Activated gamma-delta T cell treated with anti-CD3 and anti-CD28 coated beads, Interleukin-2, amount 50 U/mL, for 16 hours (primary cell): ENCODE data around the gene DDA1.
"Not testable (repeated sequence)": the region's sequence is repeated elsewhere in the genome, so short reads cannot be mapped to it uniquely, and the experiment has no call there.

Source experiments
- DNase-seq: peaks from one replicate; pipeline ENCODE4 v3.0.0-alpha.2; 2020; ENCODE audit warnings: low read depth

The DDA1 gene

DNA sequence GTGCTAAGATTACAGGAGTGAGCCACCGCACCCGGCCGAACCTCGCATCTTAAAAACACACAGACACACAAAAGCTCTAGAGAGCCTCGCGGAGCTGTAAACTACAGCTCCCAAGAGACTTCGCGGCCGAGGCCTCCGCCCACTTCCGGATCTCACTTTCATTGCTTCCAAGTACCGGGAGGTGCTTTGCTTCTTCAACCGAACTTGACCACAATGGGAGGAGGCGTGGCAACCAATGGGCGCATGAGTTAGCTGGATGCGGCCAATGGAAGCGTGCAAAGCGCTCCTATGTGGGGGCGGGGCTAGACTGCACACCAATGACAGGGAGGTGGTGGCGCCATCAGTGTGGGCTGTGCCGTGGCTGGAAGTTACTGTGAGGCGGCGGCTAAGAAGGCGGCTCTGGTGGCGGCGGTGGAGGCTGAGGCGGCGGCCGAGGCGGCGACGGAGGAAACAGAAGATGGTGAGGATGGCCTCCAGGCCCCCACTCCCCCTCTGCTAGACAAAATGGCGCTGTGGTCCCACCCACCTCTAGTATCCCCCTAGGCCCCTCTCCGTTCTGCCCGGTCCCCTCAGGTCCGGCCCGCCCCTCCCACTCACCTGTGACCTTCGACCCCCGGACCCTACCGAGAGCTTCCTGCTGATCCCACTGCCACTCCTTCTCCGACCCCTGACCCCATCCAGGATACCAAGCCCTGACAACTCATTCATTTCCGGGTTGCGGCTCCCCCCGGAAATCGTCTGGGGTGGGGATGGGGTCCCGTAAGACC is at the start of gene DDA1:
Gene DDA1 (plus strand): TSS at position 366 of the 767 bp plus-strand sequence. CDS start 92 bp downstream, at position 458.
- peak; percentile 99 for DNase-seq

DNA sequence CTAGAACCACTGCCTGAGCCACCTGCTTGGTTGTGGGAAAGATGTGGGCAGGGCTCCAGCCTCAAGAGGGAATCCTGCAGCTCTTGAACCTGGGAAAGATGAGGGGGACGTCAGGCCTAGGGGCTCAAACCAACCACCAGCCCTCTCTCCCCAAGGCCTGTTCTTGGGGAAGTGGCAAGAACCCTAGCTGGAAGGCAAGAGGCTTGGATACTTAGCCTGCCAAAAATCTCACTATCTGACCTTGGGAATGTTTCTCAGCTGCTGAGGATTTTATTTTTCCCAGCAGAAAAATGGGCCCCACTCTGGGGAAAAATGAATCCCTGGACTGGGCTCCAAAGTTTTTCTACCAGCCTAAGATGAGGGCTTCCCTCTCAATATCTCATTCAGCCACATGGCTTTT is 49.4 kb upstream of the DDA1 start:
- DNase-seq = no peak

DNA sequence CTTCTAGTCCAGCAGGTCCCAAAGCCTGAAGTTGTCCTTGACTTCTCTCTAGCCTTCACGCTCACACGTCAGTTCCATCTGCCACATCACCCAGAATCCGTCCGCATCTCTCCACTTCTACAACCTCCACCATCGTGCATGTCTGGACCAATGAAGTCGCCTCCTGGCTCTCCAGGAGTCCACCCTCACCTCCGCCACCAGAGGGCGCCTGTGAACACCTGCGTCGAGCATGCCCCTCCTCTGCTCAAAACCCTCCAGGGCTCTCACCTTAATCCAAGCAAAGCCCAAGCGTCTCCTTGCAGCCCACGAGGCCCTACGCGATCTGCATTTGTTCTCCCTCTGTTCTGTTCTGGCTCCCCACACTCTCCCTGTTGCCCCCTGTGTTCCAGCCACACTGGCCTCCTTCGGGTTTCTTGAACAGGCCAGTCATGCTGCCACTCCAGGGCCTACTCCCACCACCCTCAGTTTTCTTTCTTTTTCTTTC is 48.5 kb upstream of the DDA1 start:
- peak; percentile 83 for DNase-seq

DNA sequence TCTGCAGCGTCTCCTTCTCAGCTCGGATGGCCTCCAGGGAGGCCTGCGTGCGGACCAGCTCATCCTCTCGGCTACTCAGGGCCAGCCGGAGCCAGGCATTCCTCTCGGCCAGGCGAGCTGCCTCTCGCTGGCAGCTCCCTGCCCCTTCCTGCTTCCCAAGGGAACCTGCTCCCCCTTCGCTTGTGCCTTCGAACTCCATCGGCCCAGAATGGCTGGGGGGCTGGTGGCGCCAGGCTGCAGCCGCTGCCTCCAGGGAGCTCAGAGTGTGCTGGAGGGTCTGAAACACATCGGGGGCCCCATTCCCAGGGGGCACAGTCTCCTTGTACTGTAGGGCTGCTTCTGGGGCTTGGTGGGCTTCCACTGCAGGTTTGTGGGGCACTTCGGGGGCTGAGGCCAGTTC is 46.8 kb upstream of the DDA1 start:
- no peak for DNase-seq

DNA sequence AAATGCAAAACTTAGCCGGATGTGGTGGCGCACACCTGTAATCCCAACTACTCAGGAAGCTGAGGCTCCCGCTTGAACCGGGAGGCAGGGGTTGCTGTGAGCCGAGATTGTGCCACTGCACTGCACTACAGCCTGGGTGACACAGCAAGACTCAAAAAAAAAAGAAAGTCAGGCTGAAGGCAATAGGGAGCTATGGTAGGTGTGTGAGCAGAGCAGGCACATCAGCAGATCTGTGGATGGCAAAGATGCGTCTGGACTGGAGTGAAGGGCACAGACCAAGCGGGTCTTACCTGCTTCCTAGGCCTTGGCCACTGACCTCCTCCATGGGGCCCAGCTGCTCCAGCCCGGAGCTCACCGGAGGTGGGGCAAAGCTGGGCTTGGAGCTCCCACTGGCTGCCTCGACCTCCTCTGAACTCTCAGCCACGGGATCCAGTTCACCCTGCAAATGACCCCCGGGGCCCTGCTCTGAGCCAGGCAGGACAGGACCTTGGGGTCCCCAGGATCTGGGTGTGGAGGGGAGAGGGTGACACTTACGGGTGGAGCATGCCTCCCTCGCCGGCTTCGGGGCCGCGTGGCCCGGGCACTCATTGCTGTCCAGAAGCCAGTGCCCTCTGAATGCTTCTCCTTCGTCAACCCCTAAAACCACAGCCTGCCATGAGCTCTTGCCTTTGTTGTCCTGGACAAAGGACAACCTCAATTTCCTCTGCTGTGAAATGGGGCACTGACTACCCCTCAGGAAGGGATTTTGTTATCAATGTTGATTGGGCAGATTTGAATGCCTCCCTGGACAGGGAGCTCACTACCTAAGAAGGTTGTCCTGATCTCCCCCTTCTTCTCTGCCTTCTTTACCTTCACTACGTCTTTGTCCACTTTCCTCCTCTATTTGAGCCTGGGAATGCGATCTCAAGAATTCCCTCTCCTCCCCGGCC is 45.4 kb upstream of the DDA1 start:
- DNase-seq = no peak

DNA sequence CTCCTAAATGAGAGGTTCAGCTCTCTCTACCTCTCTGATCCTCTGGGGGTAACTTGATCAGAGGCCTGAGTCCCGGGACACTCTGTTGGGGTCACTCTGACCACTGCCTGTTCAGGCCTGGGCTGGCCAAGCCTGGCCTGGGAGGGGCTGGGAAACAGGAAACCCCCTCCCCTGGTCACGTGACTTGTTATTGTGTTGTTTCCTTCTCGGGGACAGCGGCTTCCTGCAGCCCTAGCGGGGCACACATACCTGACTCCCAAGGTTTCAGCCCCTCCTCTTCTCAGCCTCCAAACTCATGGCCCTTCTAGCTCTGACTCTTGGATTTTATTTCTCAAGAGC is 44.8 kb upstream of the DDA1 start, which contains the start of gene USHBP1:
Gene USHBP1 (minus strand): TSS at position 105 of the 339 bp plus-strand sequence. CDS start 446 bp downstream, outside the sequence.
- DNase-seq = no peak

DNA sequence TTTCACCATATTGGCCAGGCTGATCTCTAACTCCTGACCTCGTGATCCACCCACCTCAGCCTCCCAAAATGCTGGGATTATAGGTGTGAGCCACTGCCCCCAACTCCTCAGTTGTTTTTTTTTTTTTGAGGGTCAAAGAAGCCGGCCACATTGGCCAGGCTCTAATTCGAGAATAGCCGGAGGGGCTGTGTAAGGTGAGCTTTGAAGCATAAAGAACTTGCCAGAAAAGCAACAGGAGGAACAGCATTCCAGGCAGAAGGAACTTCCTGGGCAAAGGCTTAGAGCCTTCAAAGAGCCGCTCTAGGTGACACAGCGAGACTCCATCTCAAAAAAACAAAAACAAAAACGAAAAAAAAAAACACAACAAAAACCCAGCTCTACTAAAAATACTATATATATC is 43.3 kb upstream of the DDA1 start:
- no peak for DNase-seq

DNA sequence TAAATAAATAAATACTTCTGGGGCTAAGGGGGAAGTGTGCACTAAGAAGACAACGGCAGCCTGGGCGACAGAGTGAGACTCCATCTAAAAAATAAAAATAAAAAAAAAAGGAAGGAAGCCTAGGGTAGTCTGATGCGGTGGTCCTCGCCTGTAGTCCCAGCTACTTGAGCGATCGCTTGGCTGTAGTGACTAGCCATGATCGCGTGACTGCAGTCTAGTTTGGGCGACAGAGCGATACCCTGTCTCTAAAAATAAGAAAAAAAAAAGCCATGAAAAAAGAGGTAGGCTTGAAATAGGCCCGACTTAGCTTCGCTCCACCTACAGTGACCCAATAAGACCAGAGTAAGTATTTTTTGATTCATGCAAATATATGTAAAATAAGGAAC is 42.8 kb upstream of the DDA1 start:
- DNase-seq = no peak

DNA sequence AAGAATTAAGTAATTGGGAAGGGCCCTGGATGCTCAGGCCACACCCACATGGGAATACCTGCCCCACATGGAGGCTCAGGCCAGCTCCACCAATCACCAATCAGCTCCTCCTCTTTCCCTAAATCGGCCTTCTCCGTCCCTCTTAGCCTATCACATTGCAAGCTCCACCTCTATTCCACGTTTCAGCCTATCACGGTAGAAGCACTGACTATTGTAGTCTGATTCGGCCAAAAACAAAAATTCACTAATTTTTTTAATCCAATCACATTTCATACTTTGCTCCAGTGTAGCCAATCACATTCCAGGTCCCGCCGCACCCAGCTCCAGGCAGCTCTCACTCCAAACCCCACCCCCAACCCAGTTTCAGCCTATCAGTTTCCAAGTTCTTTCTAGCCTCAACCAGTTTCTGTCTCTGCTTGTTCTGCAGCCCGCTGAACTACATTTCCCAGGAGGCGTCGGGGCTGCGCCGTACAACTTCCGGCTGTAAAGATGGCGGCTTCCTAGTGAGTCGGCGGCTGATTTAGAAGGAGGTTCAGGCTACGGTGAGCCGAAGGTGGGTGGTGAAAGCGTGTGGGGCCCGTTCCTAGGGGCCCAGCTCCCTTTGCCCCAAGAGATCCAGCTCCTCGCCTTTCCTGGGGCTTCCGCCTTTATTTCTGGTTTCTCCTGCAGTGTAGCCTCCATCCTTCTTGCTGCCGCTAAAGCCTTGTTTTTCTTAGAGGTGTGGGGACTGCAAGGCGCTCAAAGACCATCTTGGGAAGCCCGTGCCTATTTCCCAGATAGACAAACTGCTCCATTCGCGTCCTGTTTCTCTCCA is 42.2 kb upstream of the DDA1 start, which contains the start of gene BABAM1:
Gene BABAM1 (plus strand): TSS at position 469 of the 814 bp plus-strand sequence. CDS start 1,364 bp downstream, outside the sequence.
- DNase-seq = peak; percentile 93

DNA sequence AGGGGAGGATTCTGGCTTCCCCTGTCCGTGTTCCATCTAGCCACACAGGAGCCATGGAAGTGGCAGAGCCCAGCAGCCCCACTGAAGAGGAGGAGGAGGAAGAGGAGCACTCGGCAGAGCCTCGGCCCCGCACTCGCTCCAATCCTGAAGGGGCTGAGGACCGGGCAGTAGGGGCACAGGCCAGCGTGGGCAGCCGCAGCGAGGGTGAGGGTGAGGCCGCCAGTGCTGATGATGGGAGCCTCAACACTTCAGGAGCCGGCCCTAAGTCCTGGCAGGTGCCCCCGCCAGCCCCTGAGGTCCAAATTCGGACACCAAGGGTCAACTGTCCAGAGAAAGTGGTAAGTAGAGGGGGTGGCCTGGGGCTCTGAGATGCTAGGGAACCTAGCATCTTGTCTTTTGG is 40.6 kb upstream of the DDA1 start:
- no peak for DNase-seq

DNA sequence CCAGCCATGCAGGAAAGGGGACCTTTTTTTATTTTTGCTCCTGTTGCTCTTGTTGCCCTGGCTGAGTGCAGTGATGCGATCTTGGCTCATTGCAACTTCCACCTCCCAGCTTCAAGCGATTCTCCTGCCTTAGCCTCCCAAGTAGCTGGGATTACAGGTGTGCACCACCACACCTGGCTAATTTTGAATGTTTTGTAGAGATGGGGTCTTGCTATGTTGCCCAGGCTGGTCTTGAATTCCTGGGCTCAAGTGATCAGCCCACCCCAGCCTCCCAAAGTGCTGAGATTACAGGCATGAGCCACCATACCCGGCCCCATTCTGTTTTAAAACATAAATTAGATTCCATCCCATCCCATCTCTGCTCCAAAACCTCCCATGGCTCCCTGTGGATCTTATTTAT is 34.5 kb upstream of the DDA1 start:
- DNase-seq = not testable (repeated sequence)

DNA sequence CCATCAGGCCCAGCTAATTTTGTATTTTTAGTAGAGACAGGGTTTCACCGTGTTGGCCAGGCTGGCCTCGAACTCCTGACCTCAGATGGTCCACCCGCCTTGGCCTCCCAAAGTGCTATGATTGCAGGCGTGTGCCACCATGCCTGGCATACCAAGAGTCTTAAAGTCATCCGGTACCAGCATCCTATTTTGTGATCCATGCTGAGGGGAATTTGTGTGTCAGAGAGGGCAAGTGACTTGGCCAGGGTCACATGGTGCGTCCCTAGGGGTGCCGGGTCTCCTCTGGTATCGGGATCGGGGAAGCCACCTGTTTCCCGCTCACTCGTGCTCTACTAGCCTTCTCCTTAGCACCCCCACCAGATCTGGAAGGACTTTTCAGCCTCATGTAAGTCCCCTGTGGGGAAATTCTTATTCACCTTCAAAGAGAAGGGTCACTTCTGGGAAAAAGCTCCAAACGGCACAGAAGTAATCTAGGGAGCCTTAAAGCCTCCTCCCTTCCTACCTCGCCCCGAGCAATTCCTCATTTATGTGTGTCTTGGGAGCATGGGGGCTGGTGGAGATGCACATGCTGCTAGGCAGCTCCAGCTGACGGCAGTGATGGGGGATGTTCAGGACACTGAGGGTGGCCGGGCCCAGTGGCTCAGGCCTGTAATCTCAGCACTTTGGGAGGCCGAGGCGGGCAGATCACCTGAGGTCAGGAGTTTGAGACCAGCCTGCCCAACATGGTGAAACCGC is 33.8 kb upstream of the DDA1 start:
- no peak for DNase-seq

DNA sequence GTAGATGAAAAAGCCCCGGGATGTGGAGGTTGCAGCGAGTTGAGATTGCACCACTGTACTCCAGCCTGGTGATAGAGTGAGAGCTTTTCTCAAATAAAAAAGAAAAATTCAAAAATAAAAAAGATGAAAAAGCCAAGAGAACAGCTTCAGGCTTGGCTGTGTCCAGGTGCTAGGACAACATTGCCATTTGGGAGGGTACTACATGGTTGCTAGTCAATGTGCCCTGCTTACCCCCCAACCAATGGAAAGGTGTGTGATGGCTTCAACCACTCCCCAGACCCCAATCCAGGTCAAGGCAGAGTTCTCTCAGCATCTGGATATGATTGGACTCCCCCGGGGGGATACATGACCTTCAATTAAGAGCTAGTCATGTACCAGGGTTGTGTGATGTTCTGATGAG is 29.9 kb upstream of the DDA1 start:
- no peak for DNase-seq

DNA sequence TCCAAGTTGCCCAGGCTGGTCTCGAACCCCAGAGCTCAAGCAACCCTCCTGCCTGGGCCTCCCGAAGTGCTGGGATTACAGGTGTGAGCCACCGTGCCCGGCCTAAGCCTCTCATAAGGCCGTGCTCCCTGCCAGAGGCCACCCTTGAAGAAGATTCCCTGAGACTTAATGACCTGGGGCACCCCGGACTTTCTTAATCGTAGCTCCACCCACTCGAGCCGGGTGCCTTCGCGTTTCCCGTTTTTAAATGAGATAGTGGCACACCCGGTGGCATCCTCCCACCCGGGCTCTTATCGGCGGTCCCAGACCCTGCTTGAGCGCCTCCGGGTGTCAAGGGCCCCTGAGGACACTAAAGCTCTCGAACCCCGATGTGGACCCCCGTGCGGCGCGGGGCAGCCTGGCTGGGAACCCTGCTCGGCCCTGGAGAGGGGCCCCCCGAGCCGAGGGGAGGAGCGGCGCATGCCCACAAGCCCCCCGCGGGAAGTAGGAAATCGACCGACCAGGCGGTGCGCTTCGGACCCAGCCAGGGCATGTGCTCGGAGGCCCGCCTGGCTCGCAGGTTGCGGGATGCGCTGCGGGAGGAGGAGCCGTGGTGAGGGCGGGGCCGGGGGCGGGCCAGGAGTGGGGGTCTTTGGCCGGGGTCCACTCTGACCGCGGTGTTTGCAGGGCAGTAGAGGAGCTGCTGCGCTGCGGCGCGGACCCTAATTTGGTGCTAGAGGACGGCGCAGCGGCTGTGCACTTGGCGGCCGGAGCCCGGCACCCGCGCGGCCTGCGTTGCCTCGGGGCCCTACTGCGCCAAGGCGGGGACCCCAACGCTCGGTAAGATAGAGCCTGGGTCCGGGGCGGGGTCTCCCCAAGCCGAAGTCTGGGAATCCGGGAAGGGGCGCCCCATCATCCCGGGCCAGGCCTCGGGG is 27.7 kb upstream of the DDA1 start, which contains the start of gene ANKLE1:
Gene ANKLE1 (plus strand): TSS at position 511 of the 914 bp plus-strand sequence. CDS start 20 bp downstream, at position 531.
- DNase-seq = no peak

DNA sequence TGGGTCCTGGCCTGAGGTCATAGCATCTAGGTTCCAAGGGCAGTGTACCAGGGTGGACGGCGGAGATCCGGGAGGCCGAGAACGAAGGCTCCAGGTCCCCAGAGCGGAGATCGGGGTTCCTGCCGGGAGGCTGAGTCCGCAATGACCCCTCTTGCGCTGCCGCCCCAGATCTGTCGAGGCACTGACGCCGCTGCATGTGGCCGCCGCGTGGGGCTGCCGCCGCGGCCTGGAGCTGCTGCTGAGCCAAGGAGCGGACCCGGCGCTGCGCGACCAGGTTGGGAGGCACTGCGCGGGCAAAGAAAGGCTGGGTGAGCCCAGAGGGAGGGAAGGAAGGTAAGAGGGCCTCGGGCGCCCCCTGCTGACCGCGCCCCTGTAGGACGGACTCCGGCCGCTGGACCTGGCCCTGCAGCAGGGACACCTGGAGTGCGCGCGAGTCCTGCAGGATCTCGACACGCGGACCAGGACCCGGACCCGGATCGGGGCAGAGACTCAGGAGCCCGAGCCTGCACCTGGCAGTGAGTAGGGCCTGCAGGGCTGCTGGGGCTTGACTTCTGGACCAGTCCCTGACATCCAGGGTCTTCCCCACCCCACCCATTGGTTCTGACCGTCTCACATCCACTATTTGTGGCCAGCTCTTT is 26.8 kb upstream of the DDA1 start:
- DNase-seq = peak; percentile 71

DNA sequence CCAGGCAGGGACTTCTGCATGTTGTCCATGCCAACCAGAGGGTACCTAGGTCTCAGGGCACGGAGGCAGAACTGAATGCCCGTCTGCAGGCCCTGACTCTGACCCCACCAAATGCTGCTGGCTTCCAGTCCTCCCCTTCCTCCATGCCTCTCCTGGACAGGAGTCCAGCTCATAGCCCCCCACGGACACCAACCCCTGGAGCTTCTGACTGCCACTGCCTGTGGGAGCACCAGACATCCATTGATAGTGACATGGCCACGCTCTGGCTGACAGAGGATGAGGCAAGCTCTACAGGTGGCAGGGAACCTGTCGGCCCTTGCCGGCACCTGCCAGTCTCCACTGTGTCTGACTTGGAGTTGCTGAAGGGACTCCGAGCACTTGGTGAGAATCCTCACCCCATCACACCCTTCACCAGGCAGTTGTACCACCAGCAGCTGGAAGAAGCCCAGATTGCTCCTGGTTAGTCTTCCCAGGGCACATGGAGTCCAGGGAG is 25.8 kb upstream of the DDA1 start:
- no peak for DNase-seq

DNA sequence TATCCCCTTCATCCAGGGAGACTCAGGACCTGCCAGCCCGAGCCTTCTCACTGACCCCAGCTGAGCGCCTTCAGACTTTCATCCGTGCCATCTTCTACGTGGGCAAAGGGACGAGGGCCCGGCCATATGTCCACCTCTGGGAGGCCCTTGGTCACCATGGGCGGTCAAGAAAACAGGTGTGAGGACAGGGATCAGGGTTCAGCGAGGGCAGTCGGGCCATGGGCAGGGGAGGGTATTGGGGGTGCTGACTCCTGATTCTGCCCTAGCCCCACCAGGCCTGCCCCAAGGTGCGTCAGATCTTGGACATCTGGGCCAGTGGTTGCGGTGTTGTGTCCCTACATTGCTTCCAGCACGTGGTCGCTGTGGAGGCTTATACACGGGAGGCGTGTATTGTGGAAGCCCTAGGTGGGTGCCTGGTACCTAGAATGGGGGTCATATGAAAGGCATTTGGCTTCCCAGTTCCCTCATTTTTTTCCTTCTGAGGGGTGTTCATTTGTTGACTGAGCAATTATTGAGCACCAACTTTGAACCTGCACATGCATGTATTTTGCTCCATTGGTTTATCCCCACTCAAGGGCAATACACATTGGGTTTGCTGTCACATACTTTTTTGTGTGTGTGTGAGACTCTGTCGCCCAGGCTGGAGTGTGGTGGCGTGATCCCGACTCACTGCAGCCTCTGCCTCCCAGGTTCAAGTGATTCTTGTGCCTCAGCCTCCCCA is 23.8 kb upstream of the DDA1 start:
- no peak for DNase-seq

DNA sequence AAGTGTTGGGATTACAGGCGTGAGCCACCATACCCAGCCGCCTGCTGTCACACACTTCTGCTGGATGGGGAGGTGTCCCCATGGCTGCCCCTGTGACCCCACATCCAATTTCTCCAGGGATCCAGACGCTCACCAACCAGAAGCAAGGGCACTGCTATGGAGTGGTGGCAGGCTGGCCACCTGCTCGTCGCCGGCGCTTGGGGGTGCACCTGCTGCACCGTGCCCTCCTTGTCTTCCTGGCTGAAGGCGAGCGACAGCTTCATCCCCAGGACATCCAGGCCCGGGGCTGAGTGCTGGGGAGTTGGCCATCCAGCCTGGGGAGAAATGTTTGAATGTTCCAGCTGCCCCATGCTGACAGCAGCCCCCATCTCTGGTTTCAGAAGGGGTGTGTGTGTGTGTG is 23.1 kb upstream of the DDA1 start:
- no peak for DNase-seq

DNA sequence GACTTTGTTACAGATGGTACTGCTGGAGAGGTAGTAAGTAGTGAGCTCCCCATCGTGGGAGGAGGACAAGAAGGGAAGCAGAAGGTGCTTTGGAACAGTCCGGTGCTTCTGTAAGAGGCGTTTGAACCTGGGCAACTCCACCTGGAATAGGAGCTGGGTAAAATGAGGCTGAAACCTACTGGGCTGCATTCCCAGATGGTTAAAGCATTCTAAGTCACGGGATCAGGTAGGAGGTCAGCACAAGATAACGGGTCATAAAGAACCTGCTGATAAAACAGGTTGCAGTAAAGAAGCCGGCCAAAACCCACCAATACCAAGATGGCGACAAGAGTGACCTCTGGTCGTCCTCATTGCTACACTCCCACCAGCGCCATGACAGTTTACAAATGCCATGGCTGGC is 22.6 kb upstream of the DDA1 start:
- DNase-seq = no peak
